ENCODE measurements around the gene SDK2. TPM values are rescaled to one million over a fixed set of nuclear protein-coding genes. Genes with fewer than 3 reads are reported as not detected.

SDK2 gene
- total RNA-seq, 4 donors from 2014 or later: under 0.01 to 0.49 (median 0.08) TPM

GRCh38 chr17:73639322-73639721, 4.9 kb downstream of the SDK2 start:
- TF ChIP-seq CTCF (IDR thresholded peaks at IDR 0.05; ENCODE audit: low read depth): no peak

DNA sequence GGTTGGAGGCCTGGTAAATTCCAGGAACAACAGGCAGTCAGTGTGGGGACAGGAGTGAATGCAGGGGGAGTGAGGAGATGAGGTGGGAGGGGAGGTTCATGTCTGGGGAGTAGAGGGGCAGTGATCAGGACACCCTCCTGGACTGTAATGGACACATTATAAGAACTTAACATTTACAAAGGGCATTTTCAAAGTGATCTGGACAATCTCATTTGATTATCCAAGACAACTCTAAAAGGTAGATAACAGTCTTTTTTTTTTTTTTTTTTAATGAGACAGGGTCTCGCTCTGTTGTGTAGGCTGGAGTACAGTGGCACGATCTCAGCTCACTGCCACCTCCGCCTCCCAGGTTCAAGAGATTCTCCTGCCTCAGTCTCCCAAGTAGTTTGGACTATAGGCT, 5.7 kb downstream of the SDK2 start:
- no peak for TF ChIP-seq CTCF (IDR thresholded peaks at IDR 0.05; ENCODE audit: low read depth)

DNA sequence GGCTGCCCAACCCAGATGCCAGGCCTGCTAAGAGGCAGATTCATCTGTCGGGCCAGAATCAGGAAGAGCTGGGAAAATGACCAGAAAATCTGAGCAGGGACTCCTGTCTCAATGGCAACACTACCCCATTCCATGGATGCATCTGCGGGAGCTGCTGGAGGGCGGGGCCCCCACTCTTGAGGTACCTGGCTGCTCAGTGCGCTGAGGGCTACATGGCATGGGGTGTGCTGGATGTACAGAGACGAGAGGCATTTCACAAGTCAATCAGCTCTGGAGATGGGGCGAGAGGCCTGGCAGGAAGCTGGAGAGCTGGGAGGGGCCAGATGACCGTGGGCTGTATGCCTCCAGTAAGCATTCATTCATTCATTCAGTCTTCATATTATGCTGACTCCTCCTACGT, 6.4 kb downstream of the SDK2 start:
- TF ChIP-seq CTCF (IDR thresholded peaks at IDR 0.05; ENCODE audit: low read depth): no peak

DNA sequence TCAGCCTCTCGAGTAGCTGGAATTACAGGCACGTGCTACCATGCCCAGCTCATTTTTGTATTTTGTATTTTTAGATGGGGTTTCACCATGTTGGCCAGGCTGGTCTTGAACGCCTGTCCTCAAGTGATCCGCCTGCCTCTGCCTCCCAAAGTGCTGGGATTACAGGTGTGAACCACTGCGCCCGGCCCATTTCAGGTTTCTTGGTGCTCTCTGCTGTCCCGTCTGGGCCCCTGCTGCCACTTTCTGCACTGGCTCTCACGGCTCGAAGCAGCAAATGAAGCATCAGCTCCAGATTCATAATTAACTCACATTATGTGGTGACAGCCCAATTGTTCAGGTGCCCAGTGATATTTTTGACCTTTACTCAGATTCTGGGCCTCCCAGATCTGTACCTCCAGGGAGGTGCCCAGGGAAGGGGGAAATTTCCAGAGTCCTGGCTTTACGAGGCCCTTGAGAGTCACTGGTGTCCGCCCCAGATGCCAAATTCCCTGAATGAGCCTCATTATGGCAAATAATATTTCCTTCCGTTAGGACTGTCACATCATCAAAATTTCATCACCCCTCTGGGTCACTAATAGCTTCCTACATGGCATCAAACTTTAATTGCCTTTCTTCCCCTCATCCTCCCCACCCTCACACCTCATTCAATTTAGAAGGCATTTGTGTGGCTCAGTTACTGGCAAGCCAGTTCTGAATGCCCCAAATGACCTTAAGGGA, 9.0 kb downstream of the SDK2 start:
- TF ChIP-seq CTCF (IDR thresholded peaks at IDR 0.05; ENCODE audit: low read depth): no peak

- no peak for TF ChIP-seq CTCF (IDR thresholded peaks at IDR 0.05; ENCODE audit: low read depth)
These were observed 9.6 kb downstream of the SDK2 start for GRCh38 chr17:73634629-73635028.

GRCh38 chr17:73633736-73634135, 10.5 kb downstream of the SDK2 start:
- TF ChIP-seq CTCF (IDR thresholded peaks at IDR 0.05; ENCODE audit: low read depth): no peak

- no peak for TF ChIP-seq CTCF (IDR thresholded peaks at IDR 0.05; ENCODE audit: low read depth)
These were observed 11.7 kb downstream of the SDK2 start for GRCh38 chr17:73632513-73632912.
